Suprapubic skin (tissue), 4 donors: ENCODE measurements around the gene OR4K14.

Experiments
- CTCF ChIP-seq, 2 donors: fragments of 200-600 bp in 1 of 2; fragments of 450-650 bp in 1 of 2; sonication (generic) in 1 of 2; IDR thresholded peaks; one replicate each; pipeline ENCODE4 v1.5.1; 2016 to 2019; ENCODE audit warnings: antibody characterized with exemption in 2 of 2, mild to moderate bottlenecking in 1 of 2, moderate library complexity in 1 of 2
- EP300 ChIP-seq: sonication (generic); formaldehyde crosslinking; IDR thresholded peaks from one replicate; pipeline ENCODE4 v1.6.1; 2017; ENCODE audit warnings: antibody characterized with exemption
- POLR2A ChIP-seq, 2 donors: fragments of 450-650 bp; IDR thresholded peaks; one replicate each; pipeline ENCODE4 v1.6.1; 2017; ENCODE audit warnings: antibody characterized with exemption in 2 of 2, mild to moderate bottlenecking in 2 of 2, moderate library complexity in 2 of 2
- POLR2AphosphoS5 ChIP-seq, 3 donors: sonication (generic); formaldehyde crosslinking; IDR thresholded peaks; one replicate each; pipeline ENCODE4 v1.6.1; 2017; ENCODE audit warnings: antibody characterized with exemption in 3 of 3

- TF ChIP-seq CTCF (IDR thresholded peaks at IDR 0.05) (no peak), POLR2A (IDR thresholded peaks at IDR 0.05) (no peak), EP300 (no peak), POLR2AphosphoS5 (IDR thresholded peaks at IDR 0.05) (no peak)
Observed at GRCh38 chr14:20008156-20008555, 11.0 kb downstream of the OR4K14 start.
